GM18861 (cell line): ENCODE results near the gene EFR3B.
"Not testable (repeated sequence)": the region's sequence is repeated elsewhere in the genome, so short reads cannot be mapped to it uniquely, and the experiment has no call there.

ENCODE experiments used
- ATAC-seq: cut with Tn5 transposase; IDR thresholded peaks from one replicate; pipeline ENCODE4 v1.9.1; 2021; ENCODE audit not compliant: unreplicated experiment

EFR3B gene

DNA sequence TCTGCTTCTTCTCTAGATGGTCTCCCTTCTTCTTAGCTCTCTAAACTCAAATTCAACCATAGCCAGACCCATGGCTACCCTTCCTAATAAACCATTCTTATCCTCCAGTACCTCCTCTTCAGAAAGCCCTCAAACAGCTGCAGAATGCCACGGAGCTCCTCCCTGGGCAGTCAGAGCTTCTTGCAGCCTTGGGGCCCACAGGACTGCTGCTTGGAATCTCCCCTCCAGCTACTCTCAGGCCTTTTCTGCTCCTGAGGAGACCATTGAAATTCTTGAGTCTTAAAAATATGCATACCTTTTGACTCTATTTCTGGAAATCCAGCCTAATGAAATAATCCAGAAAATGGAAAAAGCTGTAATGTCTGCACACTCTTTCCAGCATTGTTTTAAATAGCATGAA is 30.7 kb downstream of the EFR3B start:
- ATAC-seq, result no peak

DNA sequence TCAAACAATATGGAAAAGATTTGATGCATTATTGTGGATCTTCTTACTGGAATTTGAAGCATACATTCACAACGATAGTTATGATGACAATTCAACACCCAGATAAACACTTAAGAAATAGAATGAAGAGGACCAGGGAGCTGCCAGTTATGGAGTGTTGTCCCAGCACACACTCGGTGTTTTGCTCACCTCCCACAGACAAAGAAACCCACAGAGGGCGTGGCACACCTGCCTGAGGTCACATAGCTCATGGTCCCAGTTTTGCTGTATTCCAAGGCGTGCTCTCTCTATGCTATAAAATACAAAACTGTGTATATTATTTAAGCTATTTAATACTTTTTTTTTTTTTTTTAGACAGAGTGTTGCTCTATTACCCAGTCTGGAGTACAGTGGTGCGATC is 31.1 kb downstream of the EFR3B start:
- ATAC-seq, result no peak

DNA sequence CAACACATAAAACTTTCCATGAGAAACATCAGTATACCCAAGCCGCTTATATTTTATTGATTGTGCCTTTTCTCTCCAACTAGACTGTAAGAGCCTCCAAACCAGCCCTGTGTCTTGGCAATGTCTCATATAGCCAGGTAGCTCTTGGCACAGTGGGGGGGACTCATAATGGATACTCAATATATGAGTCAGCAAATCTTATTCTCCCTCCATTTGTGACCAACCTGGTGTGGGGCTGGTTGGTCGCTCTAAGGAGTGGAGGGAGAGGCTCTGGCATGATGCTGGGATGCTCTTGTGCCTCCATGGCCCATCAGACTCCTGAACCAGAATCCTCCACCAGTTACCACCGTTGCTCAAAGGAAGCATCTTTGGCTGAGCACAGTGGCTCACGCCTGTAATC is 32.0 kb downstream of the EFR3B start:
- no peak for ATAC-seq

DNA sequence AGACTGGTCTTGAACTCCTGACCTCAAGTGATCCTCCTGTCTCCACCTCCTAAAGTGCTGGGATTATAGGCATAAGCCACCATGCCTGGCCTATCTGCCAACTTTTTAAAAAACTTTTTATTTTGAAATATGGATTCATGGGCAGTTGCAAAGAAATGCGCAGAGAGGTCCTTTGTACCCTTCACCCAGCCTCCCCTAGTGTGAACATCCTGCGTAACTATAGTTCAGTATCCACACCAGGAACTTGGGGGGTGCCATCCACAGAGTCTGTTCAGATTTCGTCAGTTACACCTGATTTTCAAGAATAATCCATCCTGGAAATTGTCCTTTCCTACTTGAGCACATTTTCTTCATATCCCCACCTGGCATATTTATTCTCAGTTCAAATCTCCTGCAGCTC is 33.0 kb downstream of the EFR3B start:
- ATAC-seq, result no peak

DNA sequence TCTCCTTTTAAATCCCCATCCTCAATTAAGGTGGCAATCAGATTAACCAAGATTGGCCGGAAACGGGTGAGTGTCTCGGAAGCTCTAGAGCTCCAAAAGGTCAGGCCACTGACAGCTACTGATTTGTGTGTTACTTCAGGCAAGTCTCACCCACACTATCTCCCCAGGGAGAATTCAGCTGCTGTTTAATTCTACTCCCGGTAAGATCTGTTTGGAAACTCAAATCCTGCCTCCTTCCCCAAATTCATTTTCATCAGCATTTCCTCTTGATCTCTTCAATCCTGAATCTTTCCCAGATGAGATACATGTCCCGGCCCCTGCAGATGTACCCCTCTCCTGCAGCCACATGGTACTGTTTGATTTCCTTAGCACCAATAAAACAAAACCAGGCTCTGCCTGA is 34.9 kb downstream of the EFR3B start:
- no peak for ATAC-seq

DNA sequence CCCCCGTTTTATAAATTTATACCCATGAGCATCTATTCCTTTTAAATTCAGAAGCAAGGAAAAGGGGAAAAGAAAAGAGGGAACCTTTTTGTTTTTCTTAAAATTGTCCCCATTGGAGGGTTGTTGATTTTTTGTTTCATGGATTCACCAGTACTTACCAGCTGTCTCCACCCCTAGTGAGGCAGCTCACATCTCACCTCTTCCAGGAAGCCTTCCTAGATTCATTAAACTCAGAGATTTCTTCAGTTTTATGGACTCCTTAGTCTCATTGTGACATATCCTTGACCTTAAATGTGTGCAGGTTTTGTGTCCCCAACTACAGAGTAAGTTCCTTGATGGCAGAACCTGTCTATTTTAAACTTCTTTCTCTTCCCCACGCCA is 35.9 kb downstream of the EFR3B start:
- no peak for ATAC-seq

DNA sequence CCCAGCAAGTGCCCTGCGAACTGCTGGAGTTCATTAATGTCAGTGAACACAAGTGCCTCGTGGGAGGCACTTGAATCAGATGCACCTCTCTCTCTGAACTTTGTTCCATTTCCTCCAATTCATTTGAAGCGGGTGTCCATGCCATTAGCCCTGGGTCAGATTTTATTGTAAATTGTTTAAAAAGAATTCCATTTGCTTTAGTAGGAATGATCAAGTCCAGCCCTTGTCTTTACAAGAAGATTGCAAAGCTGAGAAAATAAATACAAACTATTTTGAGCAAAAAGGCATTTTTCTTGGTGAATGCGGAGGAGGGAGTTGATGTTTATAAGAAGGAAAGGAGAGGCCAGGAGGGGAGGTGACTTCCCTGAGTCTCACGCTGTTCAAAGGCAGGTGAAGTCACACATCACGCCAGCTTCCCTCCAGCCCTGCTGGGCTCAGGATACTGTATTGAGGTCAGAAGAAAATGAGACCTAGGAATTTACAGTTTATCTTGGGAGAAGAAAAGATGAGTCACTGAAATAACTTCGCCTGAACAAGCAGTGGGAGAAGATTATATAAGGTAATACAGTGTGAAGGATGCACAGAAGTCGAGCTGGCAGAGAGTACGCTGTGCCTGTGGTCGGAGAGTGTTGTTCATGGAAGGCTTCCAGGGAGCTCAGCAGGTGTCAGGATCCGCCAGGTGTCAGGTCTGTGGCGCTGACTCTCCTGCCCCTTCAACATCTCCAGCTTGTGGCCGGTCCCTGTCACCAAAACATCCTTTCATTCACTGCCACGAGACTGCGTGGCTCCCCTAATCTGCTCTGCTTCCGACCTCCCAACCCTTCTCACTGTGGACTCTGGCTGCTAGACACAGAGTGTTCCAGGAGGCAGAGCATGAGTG is 36.5 kb downstream of the EFR3B start:
- ATAC-seq, result no peak

DNA sequence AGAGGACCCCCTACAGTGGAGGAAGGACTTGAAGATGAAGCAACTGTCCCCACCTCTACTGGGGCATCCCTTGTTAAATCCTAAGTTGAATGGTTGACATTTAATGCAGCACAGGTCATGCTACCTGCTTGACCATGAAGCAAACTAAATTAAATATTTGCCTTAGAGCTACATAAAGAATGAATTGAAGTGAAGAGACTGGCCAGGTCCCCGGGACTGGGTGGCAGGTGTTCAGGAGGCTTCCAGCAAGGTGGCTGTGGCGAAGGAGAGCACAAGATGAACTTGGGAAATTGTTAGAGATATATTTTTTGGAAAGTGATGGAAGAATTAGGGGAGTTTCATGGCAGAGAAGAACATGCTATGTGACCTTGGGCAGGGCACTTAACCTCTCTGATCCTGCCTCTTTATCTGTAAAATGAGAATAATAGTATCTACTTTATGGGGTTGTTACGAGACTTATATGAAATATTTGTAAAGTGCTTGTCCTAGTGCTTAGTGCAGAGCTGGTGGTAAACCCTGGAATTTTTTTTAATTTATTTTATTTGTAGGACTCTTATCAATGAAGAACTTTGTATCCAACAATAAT is 37.3 kb downstream of the EFR3B start:
- ATAC-seq, result no peak

DNA sequence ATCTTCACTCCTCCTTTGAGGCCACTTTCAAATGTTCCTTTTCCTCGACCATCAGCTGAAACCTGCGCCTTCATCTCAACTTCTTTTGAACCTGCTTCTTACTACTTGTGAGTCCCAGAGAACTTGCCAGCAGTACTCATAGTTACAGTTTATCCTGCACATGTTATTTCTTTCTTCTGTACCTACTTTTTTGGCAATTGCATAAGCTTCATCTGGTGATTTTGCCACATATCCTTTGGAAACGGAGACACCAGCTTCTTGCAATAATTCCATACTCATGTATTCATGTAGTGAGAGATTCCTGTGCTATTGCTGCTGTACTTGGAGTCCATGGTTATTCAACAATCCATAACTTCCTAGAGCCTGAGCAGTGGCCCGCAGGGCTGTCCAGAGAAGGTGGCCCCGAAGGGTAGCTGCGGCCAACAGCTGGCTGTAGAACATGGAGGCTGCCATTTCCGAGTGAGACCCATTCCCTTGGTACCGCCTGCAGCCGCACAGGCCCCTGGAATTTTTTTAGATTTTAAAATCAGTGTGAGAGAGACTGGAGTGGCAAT is 39.4 kb downstream of the EFR3B start:
- ATAC-seq, result no peak

DNA sequence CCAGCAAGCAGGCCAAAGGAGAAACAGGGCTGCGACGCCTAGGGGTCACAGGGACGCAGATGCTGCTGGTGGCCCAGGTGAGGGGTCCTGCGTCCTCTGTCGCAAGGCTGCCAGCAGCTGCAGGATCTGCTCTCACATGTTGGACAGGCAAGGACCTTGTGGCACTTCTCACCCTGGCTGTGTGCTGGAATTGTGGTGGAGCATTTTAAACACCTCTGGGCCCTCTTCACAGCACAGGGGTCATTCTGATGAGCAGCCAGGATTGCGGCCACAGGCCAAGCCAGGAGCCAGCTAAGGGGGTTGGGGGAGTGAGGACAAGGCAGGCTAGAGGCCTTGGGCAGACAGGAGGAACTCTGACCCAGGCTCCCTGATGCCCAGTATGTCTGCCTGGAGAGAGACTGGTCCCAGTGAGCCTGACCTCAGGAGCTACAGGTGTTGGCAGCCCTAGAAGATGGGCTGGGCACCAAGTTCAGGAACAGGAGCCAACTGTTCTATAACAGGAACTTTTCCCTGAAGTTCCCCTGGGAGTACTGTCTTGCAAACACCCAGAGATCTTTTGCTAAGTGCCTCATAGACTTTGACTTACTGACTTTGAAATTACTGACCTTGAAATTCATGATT is 40.2 kb downstream of the EFR3B start:
- no peak for ATAC-seq

DNA sequence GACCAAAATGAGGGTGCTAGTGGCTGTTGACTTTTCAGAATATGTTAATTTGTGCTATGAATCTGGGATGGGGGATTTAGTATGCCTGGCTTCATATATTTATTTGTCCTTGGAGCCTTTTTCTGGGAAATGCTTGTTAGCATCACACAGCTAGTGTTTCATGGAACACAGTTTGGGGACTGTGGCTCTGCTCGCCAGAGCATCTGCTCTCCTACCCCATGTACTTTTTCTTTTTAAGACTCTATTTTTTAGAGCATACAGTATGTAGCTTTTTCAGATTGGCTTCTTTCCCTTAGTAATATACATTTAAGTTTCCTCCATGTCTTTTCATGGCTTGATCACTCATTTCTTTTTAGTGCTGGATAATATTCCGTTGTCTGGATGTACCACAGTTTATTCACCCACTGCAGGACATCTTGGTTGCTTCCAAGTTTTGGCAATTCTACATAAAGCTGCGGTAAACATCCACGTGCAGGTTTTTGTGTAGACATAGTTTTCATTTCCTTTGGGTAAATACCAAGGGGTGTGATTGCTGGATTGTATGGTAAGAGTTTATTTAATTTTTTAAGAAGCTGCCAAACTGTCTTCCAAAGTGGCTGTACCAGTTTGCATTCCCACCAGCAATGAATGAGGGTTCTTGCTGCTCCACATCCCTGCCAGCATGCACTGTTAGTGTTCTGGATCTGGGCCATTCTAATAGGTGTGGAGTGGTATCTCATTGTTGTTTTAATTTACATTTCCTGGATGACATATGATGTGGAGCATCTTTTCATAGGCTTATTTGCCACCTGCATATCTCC is 44.1 kb downstream of the EFR3B start:
- no peak for ATAC-seq

DNA sequence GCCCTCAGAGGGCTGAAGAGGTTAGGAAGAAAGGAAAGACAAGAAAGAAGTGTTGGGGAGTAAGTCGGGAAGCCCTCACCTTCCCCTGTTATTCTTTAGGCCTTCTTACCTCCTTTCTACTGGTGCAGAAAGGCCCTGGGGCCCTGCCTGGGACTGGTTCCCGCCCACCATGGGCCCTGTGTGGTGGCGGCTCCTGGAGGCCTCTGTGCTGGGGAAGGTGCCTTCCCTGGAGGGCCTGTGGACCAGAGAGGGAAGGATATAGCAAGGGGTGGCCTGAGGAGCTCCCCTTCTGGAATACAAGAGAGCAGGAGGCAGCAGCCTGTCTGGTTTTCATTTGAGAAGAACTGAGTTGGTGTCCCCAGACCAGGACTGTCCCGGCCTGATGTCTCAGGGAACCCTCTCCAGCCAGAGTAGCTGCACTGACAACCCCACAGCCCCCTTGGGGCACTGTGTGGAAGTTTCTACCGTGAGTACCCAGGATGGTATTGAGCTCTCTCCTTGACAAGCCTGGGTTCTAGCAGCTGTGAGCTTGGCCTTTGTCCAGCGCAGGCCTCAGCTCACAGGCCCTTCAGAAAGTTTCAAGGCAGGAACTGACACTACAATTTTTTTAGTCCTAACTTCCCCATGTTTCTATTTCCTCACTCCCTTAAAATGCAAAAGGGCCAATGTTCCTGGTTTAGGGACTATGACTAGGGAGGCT is 47.1 kb downstream of the EFR3B start:
- no peak for ATAC-seq

DNA sequence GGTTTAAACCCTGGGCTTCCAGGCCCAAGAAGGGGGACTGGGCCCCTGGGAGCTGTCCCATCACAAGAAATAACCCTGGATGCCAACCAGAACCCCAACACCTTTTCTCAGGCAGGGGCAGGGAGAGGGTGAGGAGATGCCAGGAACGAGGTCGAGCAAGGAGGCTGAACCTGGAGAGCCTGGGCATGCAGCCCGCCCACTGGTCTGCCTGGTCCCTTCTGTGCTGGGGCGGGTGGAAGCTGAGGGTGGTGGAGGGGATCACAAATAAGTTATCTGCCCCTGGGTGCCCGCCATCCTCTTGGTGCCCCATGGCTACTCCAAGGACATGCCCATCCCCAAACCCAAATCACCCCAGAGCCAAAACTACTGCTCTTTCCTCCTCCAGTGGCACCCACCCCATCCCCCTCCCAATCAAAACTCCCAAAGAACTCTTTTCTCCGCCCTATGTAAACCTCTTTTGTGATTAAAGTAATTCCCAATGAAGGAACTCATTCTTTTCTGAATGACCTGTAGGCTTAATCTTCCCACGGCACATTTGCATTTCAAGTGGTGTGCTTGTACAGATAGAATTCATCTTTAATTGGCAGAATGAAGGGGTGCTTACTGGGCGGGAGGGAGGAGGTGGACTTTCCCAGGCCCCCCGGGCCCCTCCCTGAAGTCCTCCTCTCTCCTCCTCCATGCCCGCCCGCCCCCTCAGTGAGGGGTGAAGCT is 47.9 kb downstream of the EFR3B start:
- ATAC-seq, result no peak

DNA sequence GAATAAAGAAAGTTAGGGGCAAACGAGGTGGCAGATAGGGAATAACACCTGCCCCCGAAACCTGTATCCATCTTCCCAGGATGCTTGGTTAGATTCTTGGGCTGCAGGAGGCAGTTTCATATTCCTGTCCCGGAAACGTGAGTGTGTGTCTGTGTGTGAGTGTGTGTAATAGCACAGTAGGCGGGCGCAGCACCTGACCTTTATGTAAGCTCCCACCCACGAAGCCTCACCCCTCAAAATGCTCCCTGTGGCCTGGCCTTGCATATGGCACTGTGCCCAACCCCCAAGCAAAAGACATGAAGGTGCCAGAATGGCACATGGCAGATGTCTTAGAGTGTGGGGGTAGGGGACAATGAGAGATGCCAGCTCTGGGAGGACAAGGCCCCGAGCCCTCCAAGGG is 48.9 kb downstream of the EFR3B start:
- ATAC-seq, result no peak

DNA sequence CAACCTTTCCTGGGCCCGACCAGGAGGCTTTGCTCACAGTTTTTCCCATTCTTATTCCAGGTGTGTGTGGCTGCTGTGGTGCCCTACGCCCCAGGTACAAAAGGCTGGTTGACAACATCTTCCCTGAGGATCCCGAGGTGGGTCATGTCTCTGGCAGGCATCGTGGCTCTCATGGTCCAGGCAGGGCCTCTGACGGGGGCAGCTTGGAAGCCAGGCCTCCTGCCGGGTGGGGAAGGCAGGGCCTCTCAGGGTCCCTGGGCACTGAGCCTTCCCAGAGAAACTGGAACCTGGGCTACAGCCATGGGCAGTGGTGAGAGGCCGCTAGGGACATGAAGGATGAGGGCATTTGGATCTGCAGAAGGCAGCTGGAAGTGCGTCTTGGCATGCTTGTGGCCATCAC is 49.4 kb downstream of the EFR3B start:
- ATAC-seq, result no peak

DNA sequence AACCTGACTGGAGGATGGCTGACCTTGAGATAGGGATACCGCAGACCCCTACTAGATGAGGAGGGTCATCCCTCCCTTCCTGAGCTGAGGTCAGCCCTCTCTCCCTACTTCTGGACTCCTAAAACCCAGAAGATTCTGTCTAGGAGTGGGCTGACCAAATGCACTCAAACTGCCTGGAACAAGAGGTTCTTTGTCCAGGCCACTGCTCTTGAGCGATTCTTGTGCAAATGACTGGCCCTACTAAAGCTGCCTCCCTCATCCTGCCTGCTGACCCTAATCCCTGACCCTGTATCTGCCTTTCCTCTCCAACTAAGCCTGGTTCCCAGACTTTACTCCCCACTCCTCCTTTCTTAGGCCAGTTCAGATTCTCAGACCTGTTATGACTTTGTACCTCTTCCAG is 56.2 kb downstream of the EFR3B start:
- no peak for ATAC-seq

DNA sequence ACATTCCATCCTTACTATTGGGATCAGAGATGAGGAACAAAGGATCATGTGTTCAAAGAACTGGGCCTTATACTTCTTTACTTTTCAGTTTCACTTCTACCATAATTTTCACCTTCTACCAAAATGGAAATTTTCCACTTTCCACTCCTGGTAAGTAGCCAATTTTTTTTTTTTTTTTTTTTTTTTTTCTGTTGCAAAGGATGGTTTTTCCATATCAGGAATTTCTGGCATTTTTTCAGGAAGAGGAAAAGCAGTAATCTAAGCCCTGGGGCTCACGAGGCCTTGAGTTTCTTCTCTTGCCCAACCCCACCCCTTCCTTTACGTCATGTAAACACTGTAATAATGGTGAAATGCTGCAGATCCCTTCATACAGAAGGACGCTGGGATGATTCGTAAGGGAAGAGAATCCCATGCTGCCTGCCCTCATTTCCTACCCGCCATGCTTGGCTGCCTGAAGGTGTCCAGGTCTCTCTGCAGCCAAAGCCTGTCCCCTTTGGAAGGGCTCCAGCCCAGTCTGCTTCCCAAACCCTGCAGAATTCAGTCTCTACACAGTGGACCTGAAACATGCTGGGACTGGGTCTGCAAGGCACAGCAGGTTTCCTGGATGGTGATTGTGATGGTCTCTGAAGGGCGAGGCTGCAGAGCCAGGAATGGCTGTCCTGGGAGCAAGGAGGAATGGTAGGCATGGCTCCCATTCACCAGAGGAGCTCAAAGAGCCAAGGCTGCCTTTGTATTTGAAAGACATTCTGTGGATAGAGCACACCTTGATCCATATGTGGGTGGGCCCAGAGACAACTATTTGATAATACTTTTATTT is 57.0 kb downstream of the EFR3B start:
- no peak for ATAC-seq

DNA sequence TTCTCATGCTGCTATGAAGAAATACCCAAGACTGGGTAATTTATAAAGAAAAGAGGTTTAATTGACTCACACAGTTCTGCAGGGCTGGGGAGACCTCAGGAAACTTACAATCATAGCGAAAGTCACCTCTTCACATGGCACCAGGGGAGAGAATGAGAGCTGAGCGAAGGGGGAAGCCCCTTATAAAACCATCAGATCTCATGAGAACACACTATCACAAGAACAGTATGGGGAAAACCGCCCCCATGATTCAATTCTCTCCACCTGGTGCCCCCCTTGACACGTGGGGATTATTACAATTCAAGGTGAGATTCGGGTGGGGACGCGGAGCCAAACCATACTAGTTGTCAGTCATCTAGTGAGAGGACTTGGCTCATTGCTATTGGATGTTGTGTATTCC is 60.5 kb downstream of the EFR3B start:
- not testable (repeated sequence) for ATAC-seq

DNA sequence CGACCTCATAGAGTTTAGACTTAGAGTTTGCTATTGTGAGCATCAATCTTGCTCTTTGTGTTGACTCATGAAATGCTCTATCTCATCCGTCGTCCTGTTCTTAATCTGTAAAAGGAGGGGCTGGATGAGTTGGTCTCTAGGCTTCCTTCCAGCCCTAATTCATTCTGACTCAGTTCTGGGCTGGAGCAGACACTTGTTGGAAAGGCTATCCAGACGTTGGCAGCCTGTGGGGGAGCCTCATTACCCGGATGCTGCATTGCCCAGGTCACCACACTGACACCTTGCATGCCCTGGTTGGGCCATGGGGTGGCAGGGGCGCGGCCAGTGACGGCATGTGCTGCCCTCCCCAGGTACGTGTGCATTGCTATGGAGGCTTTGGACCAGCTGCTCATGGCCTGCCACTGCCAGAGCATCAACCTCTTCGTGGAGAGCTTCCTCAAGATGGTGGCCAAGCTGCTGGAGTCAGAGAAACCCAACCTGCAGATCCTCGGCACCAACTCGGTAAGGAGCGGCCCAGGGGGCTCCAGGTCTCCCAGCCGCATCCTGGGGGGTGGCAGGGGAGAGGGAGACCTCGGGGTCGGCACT is 61.5 kb downstream of the EFR3B start:
- no peak for ATAC-seq
